GM12878 (cell line): ENCODE data around the gene CEACAM6. TPM values are rescaled to one million over a fixed set of nuclear protein-coding genes. Genes with fewer than 3 reads are reported as not detected.

Experiments used
- ATAC-seq: fragments of 200-7000 bp; cut with Tn5 transposase; 3 replicates; pipeline ENCODE4 v1.9.1; 2020; ENCODE audit warnings: mild to moderate bottlenecking, moderate library complexity
- BruUV-seq: library from RNA; stranded (reverse); fragments of 400-500 nt; replicated peaks from 2 replicates; lab custom pipeline; 2021; lab: Mats Ljungman, UMichigan
- CTCF ChIA-PET: fragments of 300-600 bp; sonication (Branson Sonifier 250); formaldehyde crosslinking; extraction: SDS; loops from one replicate; lab custom pipeline; 2021; ENCODE audit warnings: inconsistent platforms; lab: Yijun Ruan, JAX
- POLR2A ChIA-PET: fragments of 350-600 bp; formaldehyde crosslinking; extraction: SDS; loops from one replicate; lab custom pipeline; 2021; ENCODE audit warnings: inconsistent platforms; lab: Charles Lee
- RAD21 ChIA-PET: fragments of 300-600 bp; sonication (Branson Sonifier 250); formaldehyde crosslinking; loops from one replicate; lab custom pipeline; 2023; ENCODE audit warnings: antibody characterized with exemption; ENCODE audit not compliant: unreplicated experiment; lab: Charles Lee
- SMC1A ChIA-PET: fragments of 300-600 bp; sonication (Branson Sonifier 250); formaldehyde crosslinking; loops from one replicate; lab custom pipeline; 2023; ENCODE audit not compliant: unreplicated experiment, uncharacterized antibody; lab: Charles Lee
- DNase-seq: peaks from one replicate; pipeline ENCODE4 v3.0.0-alpha.2; 2011; ENCODE audit warnings: low read depth, low spot score
- FAIRE-seq: peaks from 3 replicates; lab custom pipeline; 2011; peaks lifted over from hg19 to GRCh38; lab: Jason Lieb, UNC
- H2AFZ ChIP-seq: 2 replicates; pipeline ENCODE4 v1.6.0; 2011; ENCODE audit warnings: low read depth, low read length, control low read depth; ENCODE audit not compliant: control insufficient read depth
- H3K27ac ChIP-seq: 2 replicates; pipeline ENCODE4 v1.5.1; 2011; ENCODE audit warnings: control low read depth; ENCODE audit not compliant: control insufficient read depth, insufficient read depth
- H3K27me3 ChIP-seq, 2 experiments: replicated peaks in 1 of 2; 2 replicates each; pipeline versions ENCODE4 v1.6.0 to v1.6.1; 2011; ENCODE audit warnings: low read length in 1 of 2; ENCODE audit not compliant: control insufficient read depth in 2 of 2, insufficient read depth in 2 of 2
- H3K36me3 ChIP-seq, 2 experiments: 2 replicates each; pipeline ENCODE4 v1.5.1; 2011; ENCODE audit warnings: low read length in 1 of 2; ENCODE audit not compliant: control insufficient read depth in 2 of 2, insufficient read depth in 2 of 2
- H3K4me1 ChIP-seq: 2 replicates; pipeline ENCODE4 v1.6.1; 2011; ENCODE audit warnings: mild to moderate bottlenecking, low read length, moderate library complexity, mixed read lengths; ENCODE audit not compliant: control insufficient read depth, insufficient read depth
- H3K4me2 ChIP-seq: 2 replicates; pipeline ENCODE4 v1.6.0; 2011; ENCODE audit warnings: control low read depth; ENCODE audit not compliant: control insufficient read depth, insufficient read depth
- H3K4me3 ChIP-seq: fragments of 200-600 bp; sonication (generic); 2 replicates; pipeline ENCODE4 v1.5.1; 2016
- H3K79me2 ChIP-seq: 2 replicates; pipeline ENCODE4 v1.6.0; 2011; ENCODE audit warnings: low read length; ENCODE audit not compliant: control insufficient read depth, insufficient read depth
- H3K9ac ChIP-seq: 2 replicates; pipeline ENCODE4 v1.8.0; 2011; ENCODE audit warnings: low read length, control low read depth, mixed read lengths; ENCODE audit not compliant: control insufficient read depth, insufficient read depth
- H3K9me3 ChIP-seq: replicated peaks from 3 replicates; pipeline ENCODE4 v1.5.1; 2011; ENCODE audit warnings: mild to moderate bottlenecking, low read length; ENCODE audit not compliant: control insufficient read depth, insufficient read depth
- H4K20me1 ChIP-seq: 2 replicates; pipeline ENCODE4 v1.6.0; 2011; ENCODE audit not compliant: control insufficient read depth, insufficient read depth
- CTCF ChIP-seq, 3 experiments: IDR thresholded peaks in 2 of 3; conservative IDR thresholded peaks in 1 of 3; 2 replicates each; pipeline ENCODE4 v1.5.1; 2011; ENCODE audit warnings: low read depth in 3 of 3, low read length in 3 of 3, mild to moderate bottlenecking in 3 of 3, control low read depth in 2 of 3, moderate library complexity in 2 of 3, inconsistent platforms in 1 of 3, mixed read lengths in 1 of 3; ENCODE audit not compliant: control insufficient read depth in 2 of 3, insufficient read depth in 1 of 3; ENCODE audit errors: extremely low read depth in 1 of 3
- ESRRA ChIP-seq: IDR thresholded peaks from 2 replicates; pipeline ENCODE4 v1.6.1; 2012; ENCODE audit warnings: mild to moderate bottlenecking, low read length, improper control_type of control experiment
- FOXK2 ChIP-seq: fragments of 450-650 bp; IDR thresholded peaks from 2 replicates; pipeline ENCODE4 v1.6.1; 2017; ENCODE audit warnings: mild to moderate bottlenecking, moderate library complexity
- IKZF1 ChIP-seq: fragments of 450-650 bp; conservative IDR thresholded peaks from 2 replicates; pipeline ENCODE4 v1.6.1; 2017; ENCODE audit warnings: antibody characterized with exemption, mild to moderate bottlenecking
- POLR2AphosphoS2 ChIP-seq: IDR thresholded peaks from 2 replicates; pipeline ENCODE4 v1.6.1; 2011; ENCODE audit warnings: low read depth, mild to moderate bottlenecking, low read length, improper control_type of control experiment, moderate library complexity
- RAD21 ChIP-seq: IDR thresholded peaks from 2 replicates; pipeline ENCODE4 v1.6.1; 2011; ENCODE audit warnings: mild to moderate bottlenecking, low read depth, low read length, moderate library complexity; ENCODE audit not compliant: insufficient read depth
- RCOR1 ChIP-seq: conservative IDR thresholded peaks from 2 replicates; pipeline ENCODE4 v1.6.1; 2012; ENCODE audit warnings: low read depth, low read length, improper control_type of control experiment
- SMC3 ChIP-seq: IDR thresholded peaks from 2 replicates; pipeline ENCODE4 v1.6.1; 2011; ENCODE audit warnings: low read length, improper control_type of control experiment, borderline replicate concordance
- WGBS: methylation state at CpG from one replicate; pipeline ENCODE4 v1.1.6; 2016; ENCODE audit warnings: low lambda C conversion rate; ENCODE audit not compliant: insufficient replicate concordance, insufficient coverage; ENCODE audit errors: missing lambda C conversion rate; 5-methylcytosine and 5-hydroxymethylcytosine counted together
- in situ Hi-C: fragments of 300-500 bp; cut with MboI; formaldehyde crosslinking; loops from 9 replicates; pipeline ENCODE4 v1.14.3; 2018; ENCODE audit warnings: mixed read lengths
- intact Hi-C: fragments of 100-400 bp; cut with micrococcal nuclease; formaldehyde crosslinking; loops from one replicate; pipeline ENCODE4 v1.14.2; 2022; ENCODE audit not compliant: unreplicated experiment
- polyA plus RNA-seq, 11 experiments: library from polyadenylated mRNA; depleted of rRNA in 4 of 11; unstranded in 6 of 11; stranded (reverse) in 5 of 11; fragments of >200 nt; fragmentation: Nextera tagmentation in 4 of 11; fragmentation: Illumina TruSeq in 1 of 11; extraction: Ambion mirVana in 4 of 11; extraction: Trizol in 1 of 11; gene quantifications; 1 replicate in 1 of 11; 2 replicates in 10 of 11; pipeline versions ENCODE4 v1.2.1 to v1.2.3, GENCODE V29; 2011 to 2016; ENCODE audit warnings: inconsistent platforms in 2 of 11, missing spikeins in 2 of 11, low read depth in 1 of 11
- total RNA-seq, 4 experiments: library from RNA; depleted of rRNA in 3 of 4; stranded (reverse); fragments of >200 nt in 3 of 4; fragmentation: Illumina TruSeq in 1 of 4; extraction: Trizol in 1 of 4; gene quantifications; 2 replicates each; pipeline versions ENCODE4 v1.2.1 to v1.2.3, GENCODE V29; 2013 to 2021

The CEACAM6 gene
- total and polyA plus RNA-seq, 10 of the 15 experiments (the other 5 are each of a cell fraction or from before 2014, with no cell fraction given), result 0.26 TPM; not detected in 9

- SMC1A ChIA-PET, result interaction anchor here (0.7 to 3.1 kb wide), 4 partner anchors 27 to 67 kb away, joined by 4 to 13 read pairs (median 8); no protein-coding TSS in a partner anchor
- Histone ChIP-seq H3K4me2 (no peak overlapping the region), H3K27ac (no peak overlapping the region), H4K20me1 (no peaks in the 10 kb centered on the region), H3K36me3 (no peaks in the 10 kb centered on the region), H3K9me3 (no peaks in the 10 kb centered on the region), H2AFZ (no peak overlapping the region), H3K27me3 (peaks cover 0 to 2% of the 10 kb centered on the region in 2 experiments; a peak in 2 of 4 replicates), H3K4me3 (no peak overlapping the region), H3K9ac (no peak overlapping the region), H3K4me1 (no peaks in the 10 kb centered on the region), H3K79me2 (no peaks in the 10 kb centered on the region)
- no TSS peak for BruUV-seq
- intact Hi-C loops (loop anchor here (1.0 kb wide), 2 partner anchors 31 to 67 kb away; no protein-coding TSS in a partner anchor), in situ Hi-C loops (no loop called here)
- FAIRE-seq (peak; percentile 98), ATAC-seq (peak; percentile 99), DNase-seq (no peak)
- 0% methylated on average over 4 of the region's 4 CpGs for WGBS
- CTCF ChIA-PET, result interaction anchor here (0.7 to 7.7 kb wide), 39 partner anchors 8 to 484 kb away, joined by 3 to 76 read pairs (median 5); partner anchors contain the start of gene CEACAM3
- RAD21 ChIA-PET, result interaction anchor here (1.0 kb wide), 2 partner anchors 12 to 133 kb away, joined by 3 read pairs; no protein-coding TSS in a partner anchor
- TF ChIP-seq RCOR1 (no peak), RAD21 (0 out of 2 replicates have a peak, but pooled peaks have one; percentile 23), FOXK2 (no peak), IKZF1 (no peak), SMC3 (peak; percentile 25; the same call in 1 of the 2 replicates), CTCF (IDR thresholded peaks at IDR 0.05 in 2 of 3, conservative IDR thresholded peaks at IDR 0.05 in 1 of 3; ENCODE audit: control insufficient read depth in 2 of 3, extremely low read depth in 1 of 3, insufficient read depth in 1 of 3, low read depth in 3 of 3, low read length in 3 of 3) (peak; percentile 52 to 79 (median 65)), ESRRA (no peak), POLR2AphosphoS2 (no peak)
- POLR2A ChIA-PET, result no interaction called here
Observed at GRCh38 chr19:41753936-41754529, 1.3 kb upstream of the CEACAM6 start.
